Mesendoderm (in vitro differentiated cells): ENCODE results near the gene TPRG1.

ENCODE experiments used
- DNase-seq: peaks from one replicate; pipeline ENCODE4 v3.0.0; 2013
- H2AK5ac ChIP-seq: 2 replicates; pipeline ENCODE4 v1.6.1; 2013; ENCODE audit warnings: low read length, inconsistent platforms
- H2BK120ac ChIP-seq: 2 replicates; pipeline ENCODE4 v1.6.1; 2013; ENCODE audit warnings: low read depth, mild to moderate bottlenecking, low read length, moderate library complexity, mixed read lengths
- H2BK15ac ChIP-seq: replicated peaks from 2 replicates; pipeline ENCODE4 v1.6.1; 2013; ENCODE audit warnings: low read depth, mild to moderate bottlenecking, moderate library complexity
- H2BK5ac ChIP-seq: 2 replicates; pipeline ENCODE4 v1.6.1; 2013; ENCODE audit warnings: low read length, inconsistent platforms
- H3K18ac ChIP-seq: 2 replicates; pipeline ENCODE4 v1.6.1; 2013; ENCODE audit warnings: mild to moderate bottlenecking, low read length, mixed read lengths
- H3K23ac ChIP-seq: one replicate; pipeline ENCODE4 v1.6.1; 2013; ENCODE audit warnings: low read length
- H3K27ac ChIP-seq: 2 replicates; pipeline ENCODE4 v1.5.1; 2013; ENCODE audit warnings: low read depth, mild to moderate bottlenecking, inconsistent platforms, low read length, moderate library complexity
- H3K27me3 ChIP-seq: 2 replicates; pipeline ENCODE4 v1.6.1; 2013; ENCODE audit warnings: low read length, control low read depth, mild to moderate bottlenecking, inconsistent platforms; ENCODE audit not compliant: insufficient read depth, poor library complexity
- H3K36me3 ChIP-seq: 2 replicates; pipeline ENCODE4 v1.6.1; 2013; ENCODE audit warnings: low read length, inconsistent platforms; ENCODE audit not compliant: control insufficient read depth, insufficient read depth
- H3K4ac ChIP-seq: one replicate; pipeline ENCODE4 v1.6.1; 2013; ENCODE audit warnings: low read depth, mild to moderate bottlenecking, low read length, moderate library complexity
- H3K4me1 ChIP-seq: 2 replicates; pipeline ENCODE4 v1.6.1; 2013; ENCODE audit warnings: low read depth, low read length, inconsistent platforms; ENCODE audit not compliant: control insufficient read depth
- H3K4me2 ChIP-seq: 2 replicates; pipeline ENCODE4 v1.6.1; 2013; ENCODE audit warnings: low read length
- H3K4me3 ChIP-seq: 2 replicates; pipeline ENCODE4 v1.5.1; 2013; ENCODE audit warnings: mild to moderate bottlenecking, low read length
- H3K56ac ChIP-seq: one replicate; pipeline ENCODE4 v1.6.1; 2013; ENCODE audit warnings: low read length
- H3K79me1 ChIP-seq: 2 replicates; pipeline ENCODE4 v1.6.1; 2013; ENCODE audit warnings: low read length, inconsistent platforms
- H3K79me2 ChIP-seq: 2 replicates; pipeline ENCODE4 v1.6.1; 2013; ENCODE audit warnings: mild to moderate bottlenecking, low read length; ENCODE audit not compliant: control insufficient read depth, insufficient read depth
- H3K9ac ChIP-seq: 2 replicates; pipeline ENCODE4 v1.6.1; 2013; ENCODE audit warnings: low read length, inconsistent platforms
- H4K5ac ChIP-seq: one replicate; pipeline ENCODE4 v1.6.1; 2013; ENCODE audit warnings: low read length
- H4K8ac ChIP-seq: one replicate; pipeline ENCODE4 v1.6.1; 2013; ENCODE audit warnings: low read depth, mild to moderate bottlenecking, control low read depth, low read length, moderate library complexity
- WGBS: extraction: QIAGEN DNeasy Blood & Tissue Kit; methylation state at CpG from one replicate; pipeline ENCODE4 v1.1.7; 2013; ENCODE audit warnings: low lambda C conversion rate, missing lambda C conversion rate; ENCODE audit not compliant: insufficient coverage; ENCODE audit errors: extremely low coverage; 5-methylcytosine and 5-hydroxymethylcytosine counted together

Gene TPRG1

DNA sequence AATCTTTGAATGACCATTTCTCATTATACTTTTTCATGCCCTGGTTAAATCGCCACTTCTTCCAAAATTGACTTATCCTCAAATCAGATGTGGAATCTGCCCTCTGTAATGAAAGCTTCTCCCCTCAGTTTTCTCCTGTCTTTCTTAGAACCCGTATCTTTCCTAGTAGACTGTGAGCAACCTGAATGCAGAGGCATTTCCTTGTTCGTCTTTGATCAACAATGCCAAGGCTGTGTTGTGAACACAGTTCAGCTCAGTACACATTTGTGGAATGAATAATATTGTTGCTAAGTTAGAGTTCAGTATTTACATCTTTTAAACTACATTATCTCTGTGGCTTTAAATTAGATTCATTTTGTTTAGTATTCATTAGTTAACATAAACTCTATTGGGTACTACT, 123.3 kb downstream of the TPRG1 start:
- H3K4me1 ChIP-seq: no peaks in the 10 kb centered on the region
- no peak overlapping the region for H3K4me2 ChIP-seq
- H3K4ac ChIP-seq: no peak overlapping the region
- no peaks in the 10 kb centered on the region for H3K79me2 ChIP-seq
- H3K27me3 ChIP-seq: no peaks in the 10 kb centered on the region
- WGBS: no CpG with 5 or more reads among the region's 3 CpGs
- H3K36me3 ChIP-seq: no peaks in the 10 kb centered on the region
- no peak overlapping the region for H4K5ac ChIP-seq
- H2BK15ac ChIP-seq: no peak overlapping the region
- DNase-seq: no peak
- no peak overlapping the region for H2AK5ac ChIP-seq
- no peak overlapping the region for H3K23ac ChIP-seq
- H3K9ac ChIP-seq: no peak overlapping the region
- no peak overlapping the region for H4K8ac ChIP-seq
- no peak overlapping the region for H3K18ac ChIP-seq
- H2BK5ac ChIP-seq: no peak overlapping the region
- H2BK120ac ChIP-seq: no peak overlapping the region
- no peak overlapping the region for H3K4me3 ChIP-seq
- no peak overlapping the region for H3K56ac ChIP-seq
- H3K79me1 ChIP-seq: no peaks in the 10 kb centered on the region
- no peak overlapping the region for H3K27ac ChIP-seq

GRCh38 chr3:189297932-189298331, 126.2 kb downstream of the TPRG1 start:
- no peak overlapping the region for H3K4me3 ChIP-seq
- no peak overlapping the region for H3K23ac ChIP-seq
- H4K8ac ChIP-seq: no peak overlapping the region
- no CpG with 5 or more reads among the region's 4 CpGs for WGBS
- H3K4me1 ChIP-seq: no peaks in the 10 kb centered on the region
- no peak overlapping the region for H2AK5ac ChIP-seq
- H2BK120ac ChIP-seq: no peak overlapping the region
- H4K5ac ChIP-seq: no peak overlapping the region
- H3K4ac ChIP-seq: no peak overlapping the region
- no peaks in the 10 kb centered on the region for H3K36me3 ChIP-seq
- no peak overlapping the region for H3K9ac ChIP-seq
- H3K4me2 ChIP-seq: no peak overlapping the region
- no peak overlapping the region for H2BK15ac ChIP-seq
- no peak overlapping the region for H3K56ac ChIP-seq
- H2BK5ac ChIP-seq: no peak overlapping the region
- no peaks in the 10 kb centered on the region for H3K27me3 ChIP-seq
- no peaks in the 10 kb centered on the region for H3K79me1 ChIP-seq
- no peaks in the 10 kb centered on the region for H3K79me2 ChIP-seq
- no peak for DNase-seq
- no peak overlapping the region for H3K18ac ChIP-seq
- H3K27ac ChIP-seq: no peak overlapping the region

- Histone ChIP-seq H3K18ac (no peak overlapping the region), H2BK15ac (no peak overlapping the region), H4K5ac (no peak overlapping the region), H3K23ac (no peak overlapping the region), H4K8ac (no peak overlapping the region), H3K4me1 (no peaks in the 10 kb centered on the region), H3K27ac (no peak overlapping the region), H2AK5ac (no peak overlapping the region), H3K79me1 (no peaks in the 10 kb centered on the region), H3K9ac (no peak overlapping the region), H3K79me2 (no peaks in the 10 kb centered on the region), H2BK120ac (no peak overlapping the region), H3K36me3 (no peaks in the 10 kb centered on the region), H3K4ac (no peak overlapping the region), H3K56ac (no peak overlapping the region), H3K4me2 (no peak overlapping the region), H3K4me3 (no peak overlapping the region), H2BK5ac (no peak overlapping the region), H3K27me3 (no peaks in the 10 kb centered on the region)
- no peak for DNase-seq
- WGBS: no CpG with 5 or more reads among the region's 4 CpGs
Measured at GRCh38 chr3:189298469-189299375, 127.0 kb downstream of the TPRG1 start.

GRCh38 chr3:189300345-189300744, 128.6 kb downstream of the TPRG1 start:
- WGBS: no CpG with 5 or more reads among the region's 1 CpG
- Histone ChIP-seq H3K4me3 (no peak overlapping the region), H3K9ac (no peak overlapping the region)

DNA sequence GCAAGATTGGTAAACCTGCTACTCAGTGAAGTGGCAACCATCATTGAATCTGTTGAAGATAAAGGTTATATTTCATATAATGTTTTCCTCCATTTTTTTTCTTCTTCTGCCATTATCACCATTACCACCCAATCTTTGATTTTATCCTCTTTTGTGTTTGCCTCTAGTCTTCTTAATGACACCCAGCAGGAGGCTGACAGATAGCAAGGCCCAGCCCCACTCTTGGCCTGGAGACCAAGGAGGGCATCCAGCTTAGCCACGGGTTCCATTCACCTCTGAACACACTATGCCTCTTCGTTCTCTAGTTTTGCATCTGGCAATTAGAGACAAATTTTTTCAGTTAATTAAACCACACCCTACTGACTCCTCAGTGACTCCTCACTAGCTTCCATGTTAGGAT, 129.7 kb downstream of the TPRG1 start:
- no peak overlapping the region for H3K23ac ChIP-seq
- no peaks in the 10 kb centered on the region for H3K36me3 ChIP-seq
- no peak overlapping the region for H4K8ac ChIP-seq
- peak; percentile 53 for DNase-seq
- H2BK15ac ChIP-seq: no peak overlapping the region
- H3K79me1 ChIP-seq: no peaks in the 10 kb centered on the region
- no peak overlapping the region for H3K56ac ChIP-seq
- no CpG with 5 or more reads among the region's 2 CpGs for WGBS
- no peak overlapping the region for H2AK5ac ChIP-seq
- H3K4ac ChIP-seq: no peak overlapping the region
- no peak overlapping the region for H4K5ac ChIP-seq
- no peak overlapping the region for H2BK5ac ChIP-seq
- H3K27me3 ChIP-seq: no peaks in the 10 kb centered on the region
- no peak overlapping the region for H3K18ac ChIP-seq
- H3K79me2 ChIP-seq: no peaks in the 10 kb centered on the region
- no peak overlapping the region for H3K9ac ChIP-seq
- H3K4me2 ChIP-seq: no peak overlapping the region
- no peaks in the 10 kb centered on the region for H3K4me1 ChIP-seq
- no peak overlapping the region for H3K27ac ChIP-seq
- no peak overlapping the region for H3K4me3 ChIP-seq
- H2BK120ac ChIP-seq: no peak overlapping the region

More at GRCh38 chr3:189300345-189300744, 128.6 kb downstream of the TPRG1 start:
- no peak overlapping the region for H3K4me2 ChIP-seq
- H4K8ac ChIP-seq: no peak overlapping the region
- no peak overlapping the region for H3K4ac ChIP-seq
- H3K23ac ChIP-seq: no peak overlapping the region
- no peak overlapping the region for H2AK5ac ChIP-seq
- H3K27me3 ChIP-seq: no peaks in the 10 kb centered on the region
- H3K56ac ChIP-seq: no peak overlapping the region
- no peak overlapping the region for H2BK120ac ChIP-seq
- no peaks in the 10 kb centered on the region for H3K36me3 ChIP-seq
- DNase-seq: no peak
- H3K4me1 ChIP-seq: no peaks in the 10 kb centered on the region
- no peak overlapping the region for H2BK15ac ChIP-seq
- no peaks in the 10 kb centered on the region for H3K79me1 ChIP-seq
- H3K79me2 ChIP-seq: no peaks in the 10 kb centered on the region
- H3K27ac ChIP-seq: no peak overlapping the region
- H2BK5ac ChIP-seq: no peak overlapping the region
- no peak overlapping the region for H4K5ac ChIP-seq
- H3K18ac ChIP-seq: no peak overlapping the region

DNA sequence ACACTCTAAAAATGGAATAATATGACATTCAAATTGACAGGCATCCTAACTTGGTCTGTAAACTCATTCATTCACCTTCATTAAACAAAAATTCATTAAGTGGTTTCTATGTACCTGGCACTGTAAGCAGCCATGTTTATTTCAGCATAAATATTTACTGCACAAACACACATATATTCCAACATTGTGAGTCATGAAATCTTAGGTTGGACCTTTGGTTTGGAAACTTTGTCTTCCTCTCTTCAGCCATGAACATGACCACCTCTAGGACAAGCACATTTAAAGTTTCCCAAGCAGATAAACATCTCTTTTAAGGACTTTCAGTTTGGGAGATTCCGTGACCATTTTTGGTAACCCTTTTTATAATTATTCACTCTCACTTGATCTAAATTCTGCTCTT, 131.8 kb downstream of the TPRG1 start:
- Histone ChIP-seq H3K79me1 (no peaks in the 10 kb centered on the region), H3K4me1 (no peaks in the 10 kb centered on the region), H3K4me3 (no peak overlapping the region), H3K56ac (no peak overlapping the region), H3K18ac (no peak overlapping the region), H4K5ac (no peak overlapping the region), H2BK5ac (no peak overlapping the region), H4K8ac (no peak overlapping the region), H2AK5ac (no peak overlapping the region), H3K27ac (no peak overlapping the region), H2BK120ac (no peak overlapping the region), H3K9ac (no peak overlapping the region), H3K23ac (no peak overlapping the region), H3K4me2 (no peak overlapping the region), H3K4ac (no peak overlapping the region), H3K79me2 (no peaks in the 10 kb centered on the region), H2BK15ac (no peak overlapping the region), H3K27me3 (no peaks in the 10 kb centered on the region), H3K36me3 (no peaks in the 10 kb centered on the region)
- DNase-seq: no peak
- WGBS: no CpG with 5 or more reads among the region's 1 CpG
